Bronchial epithelial cell (primary cell): ENCODE results near the gene GALNT18. TPM values are rescaled to one million over a fixed set of nuclear protein-coding genes. Genes with fewer than 3 reads are reported as not detected.

Experiments used
- DNase-seq: peaks from one replicate; pipeline ENCODE4 v3.0.0-alpha.2; 2010; ENCODE audit warnings: low read depth
- FAIRE-seq: peaks from 2 replicates; lab custom pipeline; 2011; peaks lifted over from hg19 to GRCh38; lab: Jason Lieb, UNC
- H3K27me3 ChIP-seq: 2 replicates; pipeline ENCODE4 v1.5.1; 2011; ENCODE audit warnings: low read length; ENCODE audit not compliant: control insufficient read depth, insufficient read depth
- H3K36me3 ChIP-seq: 2 replicates; pipeline ENCODE4 v1.5.1; 2011; ENCODE audit warnings: low read length; ENCODE audit not compliant: control insufficient read depth, insufficient read depth
- H3K4me3 ChIP-seq: 2 replicates; pipeline ENCODE4 v1.5.1; 2011; ENCODE audit warnings: mild to moderate bottlenecking, low read depth, low read length, control low read depth
- total RNA-seq: library from RNA; depleted of rRNA; stranded (reverse); fragments of >200 nt; gene quantifications from 2 replicates; pipeline ENCODE4 v1.2.1, GENCODE V29; 2014
- TF ChIP-seq, protein P1 (sequence below): IDR thresholded peaks from 2 replicates; pipeline ENCODE4 v1.5.1; 2011; ENCODE audit warnings: mild to moderate bottlenecking, moderate library complexity, low read length, control low read depth, inconsistent platforms; ENCODE audit not compliant: insufficient read depth, severe bottlenecking

The GALNT18 gene
- total RNA-seq, 1 donor from 2014 or later = 26.1 TPM

DNA sequence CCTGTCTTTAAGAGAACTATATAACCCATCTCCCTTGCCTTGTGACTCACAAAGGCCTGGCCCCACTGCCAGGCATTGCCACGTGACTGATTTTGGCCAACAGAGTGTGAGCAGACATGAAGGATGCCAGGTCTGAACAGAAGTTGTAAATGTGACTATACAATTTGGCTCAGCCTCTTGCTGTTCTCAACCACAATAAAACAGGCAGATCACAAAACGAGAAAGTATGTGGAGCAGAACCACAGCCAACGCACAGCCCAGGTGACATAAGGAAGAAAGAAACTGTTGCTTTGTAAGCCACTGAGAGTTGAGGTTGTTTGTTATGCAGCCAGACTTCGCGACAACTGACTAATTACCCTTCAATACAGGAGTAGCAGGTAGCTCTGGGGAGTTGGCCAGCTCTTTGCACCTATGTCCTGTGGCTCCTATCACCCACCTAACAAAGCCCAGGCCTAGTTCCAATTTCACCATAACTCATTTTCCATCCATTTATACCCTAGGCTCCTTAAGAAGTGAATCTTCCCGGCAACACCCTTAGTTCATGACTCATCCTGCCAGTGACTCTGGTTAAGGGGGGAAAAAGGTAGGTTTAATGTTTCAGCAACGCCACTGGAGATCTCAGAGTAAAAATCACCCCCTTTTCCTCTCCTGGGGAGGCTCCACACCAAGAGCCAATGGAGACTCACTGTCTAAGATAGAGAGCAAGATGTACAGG lies 53.7 kb downstream of the GALNT18 start:
- TF ChIP-seq, protein P1, sequence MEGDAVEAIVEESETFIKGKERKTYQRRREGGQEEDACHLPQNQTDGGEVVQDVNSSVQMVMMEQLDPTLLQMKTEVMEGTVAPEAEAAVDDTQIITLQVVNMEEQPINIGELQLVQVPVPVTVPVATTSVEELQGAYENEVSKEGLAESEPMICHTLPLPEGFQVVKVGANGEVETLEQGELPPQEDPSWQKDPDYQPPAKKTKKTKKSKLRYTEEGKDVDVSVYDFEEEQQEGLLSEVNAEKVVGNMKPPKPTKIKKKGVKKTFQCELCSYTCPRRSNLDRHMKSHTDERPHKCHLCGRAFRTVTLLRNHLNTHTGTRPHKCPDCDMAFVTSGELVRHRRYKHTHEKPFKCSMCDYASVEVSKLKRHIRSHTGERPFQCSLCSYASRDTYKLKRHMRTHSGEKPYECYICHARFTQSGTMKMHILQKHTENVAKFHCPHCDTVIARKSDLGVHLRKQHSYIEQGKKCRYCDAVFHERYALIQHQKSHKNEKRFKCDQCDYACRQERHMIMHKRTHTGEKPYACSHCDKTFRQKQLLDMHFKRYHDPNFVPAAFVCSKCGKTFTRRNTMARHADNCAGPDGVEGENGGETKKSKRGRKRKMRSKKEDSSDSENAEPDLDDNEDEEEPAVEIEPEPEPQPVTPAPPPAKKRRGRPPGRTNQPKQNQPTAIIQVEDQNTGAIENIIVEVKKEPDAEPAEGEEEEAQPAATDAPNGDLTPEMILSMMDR = no peak
- FAIRE-seq = peak; percentile 58
- Histone ChIP-seq H3K27me3 (no peaks in the 10 kb centered on the region), H3K36me3 (no peaks in the 10 kb centered on the region), H3K4me3 (no peak overlapping the region)
- peak; percentile 68 for DNase-seq

DNA sequence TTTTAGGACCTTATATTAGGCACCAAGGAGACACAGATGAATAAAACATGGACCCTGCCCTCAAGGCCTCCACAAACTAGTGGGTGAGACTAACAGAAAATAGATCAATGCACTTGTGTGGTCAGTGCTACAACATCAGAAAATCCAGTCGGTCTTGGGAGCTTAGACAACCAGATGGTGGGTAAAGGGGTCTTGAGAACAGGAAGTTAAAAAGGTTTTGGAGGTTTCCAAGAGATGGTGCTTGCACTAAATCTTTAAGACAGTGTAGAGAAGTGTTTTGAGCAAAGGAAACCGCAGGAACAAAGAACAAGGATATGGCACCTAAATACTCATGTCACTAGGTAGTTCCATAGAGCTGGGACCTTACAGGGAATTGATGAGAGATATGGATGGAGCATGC lies 56.2 kb downstream of the GALNT18 start:
- Histone ChIP-seq H3K27me3 (no peaks in the 10 kb centered on the region), H3K4me3 (no peak overlapping the region), H3K36me3 (no peaks in the 10 kb centered on the region)
- DNase-seq = no peak
- TF ChIP-seq, protein P1 = no peak
- FAIRE-seq = no peak

DNA sequence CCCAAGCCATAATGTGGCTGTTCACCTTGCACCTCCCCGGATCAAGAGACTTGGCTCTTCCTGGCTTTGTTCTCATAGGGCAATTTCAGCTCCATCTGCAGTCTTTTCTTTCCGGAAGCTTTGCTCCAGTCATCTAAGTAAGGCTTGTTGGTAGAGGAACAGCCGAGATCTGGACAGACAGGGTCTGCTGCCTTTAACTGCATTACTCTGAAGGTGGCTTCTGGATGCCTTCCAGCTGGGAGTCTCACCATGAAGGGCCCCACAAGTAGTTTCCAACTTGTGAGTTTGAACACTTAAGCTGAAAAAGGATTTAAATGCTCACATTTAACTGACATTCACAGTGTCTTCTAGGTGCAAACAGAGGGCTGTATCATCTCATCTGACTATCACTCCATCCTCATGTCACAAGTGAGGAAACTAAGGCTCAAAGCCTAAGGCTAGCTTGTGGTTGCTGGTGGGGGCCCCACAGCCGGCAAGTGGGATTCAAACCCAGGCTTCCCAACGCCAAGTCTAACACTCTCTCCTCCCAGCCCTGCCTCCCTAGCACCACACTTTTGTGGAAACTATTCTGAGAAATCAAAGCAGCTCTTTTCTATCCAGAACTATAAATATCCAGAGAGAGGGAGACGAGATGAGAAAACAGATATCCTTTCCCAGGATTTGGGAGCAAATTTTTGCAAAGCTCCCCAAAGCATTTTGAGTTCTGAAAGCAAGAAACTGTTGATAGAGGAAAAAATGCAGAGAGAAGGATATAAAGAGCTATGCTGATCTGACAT lies 58.4 kb downstream of the GALNT18 start:
- H3K4me3 ChIP-seq = no peak overlapping the region
- no peaks in the 10 kb centered on the region for H3K36me3 ChIP-seq
- TF ChIP-seq, protein P1 = no peak
- no peaks in the 10 kb centered on the region for H3K27me3 ChIP-seq
- FAIRE-seq (no peak), DNase-seq (no peak)

DNA sequence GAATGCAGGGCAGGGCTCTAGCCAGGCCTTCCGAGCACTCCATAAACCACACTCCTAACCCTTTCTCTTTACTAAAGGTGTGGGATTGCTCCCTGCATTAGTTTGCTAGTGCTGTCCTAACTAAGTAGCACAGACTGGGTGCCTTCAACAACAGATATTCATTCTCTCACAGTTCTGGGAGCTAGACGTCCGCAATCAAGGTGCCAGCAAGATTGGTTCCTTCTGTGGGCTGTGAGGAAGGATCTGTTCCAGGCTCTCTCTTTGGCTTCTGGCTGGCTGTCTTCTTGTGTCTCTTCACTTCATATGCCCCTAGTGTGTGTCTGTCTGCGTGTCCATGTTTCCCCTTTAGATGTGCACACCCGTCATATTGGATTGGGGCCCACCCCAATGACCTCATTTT lies 59.8 kb downstream of the GALNT18 start:
- FAIRE-seq (no peak), DNase-seq (no peak)
- H3K36me3 ChIP-seq = no peaks in the 10 kb centered on the region
- no peak overlapping the region for H3K4me3 ChIP-seq
- H3K27me3 ChIP-seq = no peaks in the 10 kb centered on the region
- TF ChIP-seq, protein P1 = no peak

DNA sequence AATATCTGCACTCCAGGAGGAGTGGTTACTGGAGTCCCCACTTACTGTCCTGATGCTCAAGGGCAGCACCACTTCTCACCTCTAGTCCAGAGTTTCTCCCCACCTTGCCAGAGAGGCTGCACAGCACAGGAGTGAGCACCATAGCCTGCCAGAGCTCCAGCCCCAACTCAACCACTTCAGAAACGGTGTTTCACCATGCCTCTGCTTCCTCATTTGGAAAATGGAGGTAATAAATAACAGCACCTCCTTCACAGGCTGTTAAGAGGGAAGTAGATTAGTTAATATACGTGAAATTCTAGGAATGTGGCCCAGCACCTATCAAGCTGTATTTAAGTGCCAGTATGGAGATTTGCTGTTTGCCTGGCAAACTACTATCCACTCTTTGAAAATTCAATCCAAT lies 63.0 kb downstream of the GALNT18 start:
- DNase-seq = peak; percentile 18

More for the DNA sequence above, 63.0 kb downstream of the GALNT18 start:
- TF ChIP-seq, protein P1 = no peak
- Histone ChIP-seq H3K27me3 (no peaks in the 10 kb centered on the region), H3K36me3 (no peaks in the 10 kb centered on the region), H3K4me3 (no peak overlapping the region)
- no peak for FAIRE-seq
